Retina (tissue), 1 donor: ENCODE data around the gene OR12D2.
"Not testable (repeated sequence)": the region's sequence is repeated elsewhere in the genome, so short reads cannot be mapped to it uniquely, and the experiment has no call there.

Experiments
- DNase-seq: peaks from one replicate; pipeline ENCODE4 v3.0.0-alpha.2; 2016

Gene OR12D2, protein sequence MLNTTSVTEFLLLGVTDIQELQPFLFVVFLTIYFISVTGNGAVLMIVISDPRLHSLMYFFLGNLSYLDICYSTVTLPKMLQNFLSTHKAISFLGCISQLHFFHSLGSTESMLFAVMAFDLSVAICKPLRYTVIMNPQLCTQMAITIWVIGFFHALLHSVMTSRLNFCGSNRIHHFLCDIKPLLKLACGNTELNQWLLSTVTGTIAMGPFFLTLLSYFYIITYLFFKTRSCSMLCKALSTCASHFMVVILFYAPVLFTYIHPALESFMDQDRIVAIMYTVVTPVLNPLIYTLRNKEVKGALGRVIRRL

DNA sequence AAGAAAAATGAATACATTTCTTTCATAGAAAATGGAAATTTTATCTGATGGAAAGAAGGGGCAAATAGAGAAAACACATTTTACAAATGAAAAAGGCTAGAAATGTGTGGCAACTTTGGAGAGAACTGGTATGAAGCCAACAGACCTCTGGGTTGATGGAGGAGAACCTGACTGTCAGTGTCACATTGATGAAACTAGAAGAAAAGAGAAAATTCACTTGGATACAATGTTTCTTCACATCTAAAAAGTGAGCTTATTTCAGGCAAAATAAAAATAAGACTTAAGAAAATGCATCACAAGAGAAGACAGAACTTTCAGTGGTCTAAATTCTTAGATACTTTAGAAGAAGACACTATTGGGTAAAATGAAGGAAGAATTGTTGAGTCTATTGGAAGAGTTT, at the start of gene OR12D2:
OR12D2 (plus strand) TSS at position 301 of the 400 bp plus-strand sequence. CDS start 1,069 bp downstream, outside the sequence.
- no peak for DNase-seq

DNA sequence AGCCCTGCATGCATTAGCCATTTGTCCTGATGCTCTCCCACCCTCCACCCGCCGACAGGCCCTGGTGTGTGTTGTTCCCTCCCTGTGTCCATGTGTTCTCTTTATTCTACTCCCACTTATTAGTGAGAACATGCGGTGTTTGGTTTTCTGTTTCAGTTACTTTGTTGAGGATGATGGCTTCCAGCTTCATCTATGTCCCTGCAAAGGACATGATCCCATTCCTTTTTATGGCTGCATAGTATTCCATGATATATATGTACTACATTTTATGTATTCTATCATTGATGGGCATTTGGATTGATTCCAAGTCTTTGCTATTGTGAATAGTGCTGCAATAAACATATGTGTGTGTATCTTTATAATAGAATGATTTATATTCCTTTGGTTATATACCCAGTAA, 46.1 kb upstream of the OR12D2 start:
- not testable (repeated sequence) for DNase-seq

DNA sequence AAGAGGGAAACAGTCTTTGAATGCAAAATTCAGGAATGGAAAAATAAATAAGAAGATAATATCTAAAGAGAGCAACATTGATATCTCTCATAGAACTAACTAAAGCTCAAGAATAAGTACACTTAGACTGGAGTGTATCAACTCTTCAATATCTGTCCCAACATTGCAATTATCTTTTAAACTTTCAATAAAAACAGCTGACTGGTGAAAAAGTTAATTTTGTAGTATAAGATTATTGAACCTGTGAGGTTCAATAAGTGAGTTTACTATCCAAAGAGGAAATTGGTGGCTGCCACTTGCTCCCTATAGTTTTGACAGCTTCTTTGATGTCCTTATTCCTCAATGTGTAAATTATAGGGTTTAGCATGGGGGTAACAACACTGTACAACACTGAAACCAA, 40.5 kb upstream of the OR12D2 start:
- DNase-seq, result no peak

DNA sequence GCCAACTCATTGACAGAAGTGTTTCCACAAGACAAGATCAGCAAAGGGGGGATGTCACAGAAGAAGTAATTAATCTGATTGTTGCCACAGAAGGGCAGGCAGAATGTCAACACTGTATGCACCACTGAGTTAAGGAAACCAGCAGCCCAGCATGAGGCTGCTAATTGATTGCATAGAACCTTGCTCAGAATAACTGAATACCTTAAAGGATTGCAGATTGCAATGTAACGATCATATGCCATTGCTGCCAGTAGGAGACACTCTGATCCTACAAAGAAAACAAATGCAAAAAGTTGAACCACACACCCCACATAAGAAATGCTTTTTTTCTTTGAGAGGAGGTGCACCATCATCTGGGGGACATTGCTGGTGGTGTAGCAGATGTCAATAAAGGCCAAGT, 39.8 kb upstream of the OR12D2 start:
- no peak for DNase-seq

DNA sequence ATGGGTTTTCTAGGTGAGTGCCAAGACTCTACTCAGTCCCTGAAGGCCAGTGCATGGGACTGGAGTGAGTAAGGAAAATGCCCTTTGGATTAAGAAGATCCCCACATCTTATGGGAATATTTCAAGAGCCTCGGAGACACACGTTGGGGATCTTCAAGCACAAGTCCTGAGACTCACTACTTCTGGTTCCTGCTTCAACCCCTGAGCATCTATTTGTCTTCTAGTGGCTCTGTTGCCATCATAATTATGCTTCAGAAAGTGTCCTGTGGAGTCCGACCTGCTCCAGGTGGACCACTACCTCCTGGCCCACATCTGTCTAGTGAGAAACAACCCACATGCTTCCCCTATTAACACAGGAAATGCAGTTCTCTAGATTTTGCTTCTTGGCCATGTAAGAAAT, 26.7 kb upstream of the OR12D2 start, which contains the start of gene OR5V1:
OR5V1 (minus strand) TSS at position 101 of the 400 bp plus-strand sequence. CDS start 12,670 bp downstream, outside the sequence.
- DNase-seq, result no peak

DNA sequence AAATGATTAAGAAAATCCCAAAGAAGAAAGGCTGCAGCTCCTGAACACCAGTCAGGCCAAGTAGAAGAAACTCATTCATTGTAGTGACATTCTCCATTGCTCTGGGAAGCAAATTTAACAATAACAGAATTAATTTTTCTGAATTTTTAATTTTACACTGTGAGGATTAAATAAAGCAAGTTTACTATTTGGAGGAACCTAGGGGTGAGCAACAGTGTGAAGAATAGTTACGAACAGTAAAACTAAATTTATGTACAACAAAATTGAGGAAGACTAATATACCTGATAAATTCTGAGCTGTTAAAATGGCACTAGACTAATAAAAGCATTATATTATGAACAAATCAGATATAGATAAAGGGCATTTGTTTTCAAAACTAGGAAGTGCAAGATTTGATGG, 20.2 kb upstream of the OR12D2 start, which contains the start of gene OR12D3:
OR12D3 (minus strand) TSS at position 101 of the 400 bp plus-strand sequence; CDS start at position 97, 4 bp downstream.
- DNase-seq, result no peak

DNA sequence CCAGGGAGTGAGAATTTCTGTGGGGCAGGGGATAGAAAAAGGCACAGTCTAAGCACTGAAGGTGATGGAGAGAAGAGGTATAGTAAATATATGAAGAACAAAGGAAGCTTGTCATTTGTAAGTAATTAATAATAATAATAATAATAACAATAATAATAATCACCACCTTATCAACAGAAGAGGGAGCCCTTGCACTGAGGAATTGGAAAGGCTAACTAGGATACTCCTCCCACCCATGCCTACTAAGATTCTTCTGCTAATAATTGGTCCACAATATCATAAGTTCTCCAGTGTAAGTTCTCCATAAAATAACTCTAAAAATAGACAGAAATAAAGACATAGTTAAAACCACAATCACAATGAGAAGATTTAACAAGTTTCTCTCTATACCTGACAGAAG, 19.4 kb upstream of the OR12D2 start:
- DNase-seq, result no peak

DNA sequence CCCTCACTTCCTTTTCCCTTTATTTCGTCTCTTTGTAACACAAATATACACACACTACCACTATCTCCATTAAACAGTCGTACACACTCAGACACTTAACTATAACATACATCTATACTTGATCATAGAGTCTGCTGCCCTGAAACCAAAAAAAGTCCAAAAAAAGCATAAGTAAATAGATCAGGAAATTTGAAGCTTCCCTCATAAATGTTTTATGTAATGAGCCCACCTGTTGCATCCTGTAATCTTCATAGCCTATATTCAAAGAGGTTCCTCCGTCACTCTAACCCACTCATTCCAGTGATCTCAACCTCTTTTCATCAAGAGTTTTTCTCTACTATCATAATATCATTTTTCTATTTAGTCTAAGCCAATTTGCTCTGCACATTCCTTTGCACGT, 6.9 kb upstream of the OR12D2 start:
- DNase-seq, result no peak

DNA sequence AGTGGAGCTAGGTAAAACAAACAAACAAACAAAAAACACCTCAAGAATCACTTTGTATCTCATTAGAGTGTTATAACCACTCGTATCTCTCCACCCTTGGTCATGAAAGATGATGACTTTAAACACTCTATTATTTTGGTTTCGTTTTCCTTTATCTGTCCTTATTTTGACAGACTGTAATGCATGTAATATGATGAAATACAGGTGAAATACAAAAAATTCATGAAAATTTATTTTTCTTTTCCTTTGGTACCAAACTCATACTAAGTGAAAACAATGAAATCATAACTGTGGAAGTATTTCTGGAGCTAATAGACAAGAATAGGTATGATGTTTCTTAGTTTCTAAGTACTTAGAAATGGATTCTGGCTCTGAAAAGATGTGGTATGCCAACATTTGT, 4.1 kb downstream of the OR12D2 start:
- DNase-seq, result no peak

DNA sequence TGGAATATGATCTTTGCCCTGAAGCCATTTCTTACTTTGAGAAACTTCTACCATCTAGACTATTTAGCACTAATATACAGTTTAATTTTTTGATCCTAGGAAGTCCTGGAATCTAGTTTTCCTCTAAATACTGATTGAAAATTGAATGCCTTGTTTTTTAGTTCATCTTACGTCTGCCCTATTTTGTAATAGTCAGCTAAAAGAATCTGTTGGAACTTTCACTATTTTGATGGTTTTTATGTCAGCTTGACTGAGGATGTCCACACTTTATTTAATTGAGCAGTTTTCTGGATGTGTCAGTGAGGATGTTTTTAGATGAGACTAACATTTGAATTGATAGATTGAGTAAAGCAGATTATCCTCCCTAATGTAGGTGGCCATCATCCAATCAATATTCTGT, 8.4 kb downstream of the OR12D2 start:
- no peak for DNase-seq

DNA sequence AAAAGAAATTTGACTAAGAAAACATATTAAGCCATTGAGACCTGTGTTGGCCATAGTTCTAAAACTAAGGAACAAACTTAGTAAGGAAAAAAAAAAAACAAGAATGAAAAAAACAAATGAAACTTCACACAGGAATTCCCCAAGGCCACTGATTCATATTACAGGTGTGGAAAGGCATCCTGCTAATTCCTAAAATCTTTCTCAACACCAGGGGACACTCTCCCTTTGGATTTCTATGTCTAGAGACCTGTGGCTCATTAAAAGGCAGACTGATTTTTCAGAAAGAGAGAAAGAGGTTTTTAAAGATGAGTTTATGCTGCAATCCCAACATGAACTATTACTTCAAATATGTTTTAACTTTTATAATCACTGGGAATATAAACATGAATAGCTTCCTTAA, 19.2 kb downstream of the OR12D2 start, which contains the start of gene OR12D1:
OR12D1 (plus strand) TSS at position 341 of the 400 bp plus-strand sequence.
- DNase-seq, result no peak

DNA sequence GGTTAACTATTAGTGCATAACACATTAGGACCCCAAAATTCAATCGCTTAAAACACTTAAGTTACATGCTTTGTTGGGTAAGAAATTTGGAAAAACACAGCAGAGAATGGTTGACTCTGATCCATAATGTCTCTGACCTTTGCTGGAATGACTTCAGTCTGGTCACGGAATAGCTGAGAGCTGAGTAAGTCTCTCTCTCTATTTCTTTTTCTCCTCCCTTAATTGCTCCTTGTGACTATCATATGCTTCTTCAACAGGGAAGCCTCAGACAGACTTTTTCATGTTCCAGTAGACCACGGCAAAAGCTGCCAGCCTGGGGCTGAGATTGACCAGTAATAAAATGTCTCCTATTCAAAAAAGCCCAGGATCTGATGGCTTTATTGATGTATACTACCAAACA, 24.1 kb downstream of the OR12D2 start:
- DNase-seq, result no peak

DNA sequence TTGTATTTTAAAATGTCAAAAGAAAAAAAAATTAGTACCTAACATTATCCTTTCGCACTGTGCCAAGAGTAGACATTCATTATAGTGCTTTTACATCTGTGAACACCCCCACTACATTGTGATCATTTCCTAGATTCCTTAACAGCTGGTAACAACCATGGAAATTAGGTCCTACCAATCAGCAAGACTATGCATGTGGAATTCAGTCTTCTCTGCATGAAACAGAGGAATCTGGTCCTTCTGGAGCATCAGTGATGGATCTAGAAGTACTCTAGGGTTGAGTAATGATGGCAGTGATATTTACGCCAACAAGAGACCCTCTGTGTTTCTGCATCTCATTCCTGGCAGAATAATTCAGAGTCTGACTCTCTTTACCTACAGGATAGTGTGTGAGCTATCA, 28.7 kb downstream of the OR12D2 start:
- no peak for DNase-seq

DNA sequence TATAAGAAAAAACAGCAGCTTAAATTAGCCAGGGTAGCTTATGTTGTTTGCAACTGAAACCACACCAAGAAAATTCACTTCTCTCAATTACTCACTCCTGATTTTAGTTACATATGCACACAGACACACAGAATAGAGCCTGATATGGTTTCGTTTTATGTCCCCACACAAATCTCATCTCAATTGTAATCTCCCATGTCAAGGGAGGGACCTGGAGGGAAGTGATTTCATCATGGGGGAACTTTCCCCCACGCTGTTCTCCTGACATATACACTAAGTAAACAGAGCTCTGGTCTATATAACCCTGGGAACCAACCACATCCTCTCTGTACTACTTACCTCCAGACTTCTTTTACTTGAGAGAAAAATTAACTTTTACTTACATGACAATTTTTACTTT, 29.1 kb downstream of the OR12D2 start:
- no peak for DNase-seq

DNA sequence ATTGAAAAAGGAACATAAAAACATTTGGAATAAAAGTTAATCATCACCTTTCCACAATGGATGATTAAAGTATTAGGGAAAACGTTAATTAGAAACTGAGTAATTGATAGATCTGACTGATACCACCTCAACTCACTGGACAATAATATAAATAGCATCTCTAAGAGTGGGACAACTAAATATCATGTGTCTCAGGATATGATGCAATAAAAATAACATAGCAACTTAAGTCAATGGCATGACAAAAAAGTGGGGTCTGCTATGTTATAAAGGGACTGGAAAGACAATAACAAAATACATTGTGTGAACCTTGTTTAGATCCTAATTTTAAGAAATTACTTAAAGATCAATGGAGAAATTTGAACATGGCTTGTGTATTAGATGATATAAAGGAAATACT, 29.6 kb downstream of the OR12D2 start:
- no peak for DNase-seq

DNA sequence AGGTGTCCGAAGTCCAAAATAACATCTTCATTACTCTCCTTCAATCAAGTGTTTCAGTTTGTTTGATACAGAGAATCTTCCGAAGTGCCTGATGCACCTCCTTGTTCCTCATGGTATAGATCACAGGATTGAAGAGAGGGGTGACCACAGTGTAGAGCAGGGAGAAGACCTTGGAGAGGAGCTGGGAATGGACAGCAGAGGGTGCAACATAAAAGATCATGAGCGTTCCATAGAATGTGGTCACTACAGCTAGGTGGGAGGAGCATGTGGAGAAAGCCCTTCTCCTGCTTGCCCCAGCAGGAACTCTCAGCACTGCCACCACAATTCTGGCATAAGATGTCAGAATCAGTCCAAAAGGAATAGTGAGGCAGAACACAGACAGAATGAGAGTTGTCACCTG, 31.2 kb downstream of the OR12D2 start:
- no peak for DNase-seq

DNA sequence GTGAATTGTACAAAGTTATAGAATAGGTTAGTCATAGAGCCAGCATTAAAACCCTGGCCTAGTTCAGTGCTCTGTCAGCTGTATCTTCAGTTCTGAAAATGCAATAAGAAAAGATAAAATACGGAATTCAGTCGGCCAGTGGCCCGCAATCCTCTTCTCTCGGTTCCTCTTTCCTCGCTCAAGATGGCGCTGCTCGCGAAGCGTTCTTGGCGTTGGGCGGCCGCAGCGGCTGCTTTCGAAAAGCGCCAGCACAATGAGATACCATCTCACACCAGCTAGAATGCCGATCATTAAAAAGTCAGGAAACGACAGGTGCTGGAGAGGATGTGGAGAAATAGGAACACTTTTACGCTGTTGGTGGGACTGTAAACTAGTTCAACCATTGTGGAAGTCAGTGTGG, 41.3 kb downstream of the OR12D2 start:
- DNase-seq, result not testable (repeated sequence)

DNA sequence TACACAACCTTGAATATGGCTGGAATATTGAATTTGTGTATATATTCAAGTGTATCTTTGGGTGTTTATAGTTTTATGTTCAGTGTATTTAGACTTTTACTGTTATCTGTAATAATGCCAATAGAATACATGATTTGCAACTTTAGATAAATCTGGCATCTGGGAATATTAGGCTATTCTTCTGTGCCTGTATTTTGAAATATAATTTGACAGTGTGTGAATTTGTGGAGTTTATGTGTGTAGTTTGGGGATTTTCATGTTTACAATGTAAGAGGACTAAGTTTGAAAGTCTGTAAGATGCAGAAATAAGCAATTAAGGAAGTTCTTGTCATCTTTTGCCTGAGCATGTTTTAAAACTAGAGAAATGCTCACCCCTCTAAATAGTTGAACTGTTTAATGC, 43.6 kb downstream of the OR12D2 start, which contains the start of gene OR10C1:
OR10C1 (plus strand) TSS at position 301 of the 400 bp plus-strand sequence. CDS start 710 bp downstream, outside the sequence.
- no peak for DNase-seq

DNA sequence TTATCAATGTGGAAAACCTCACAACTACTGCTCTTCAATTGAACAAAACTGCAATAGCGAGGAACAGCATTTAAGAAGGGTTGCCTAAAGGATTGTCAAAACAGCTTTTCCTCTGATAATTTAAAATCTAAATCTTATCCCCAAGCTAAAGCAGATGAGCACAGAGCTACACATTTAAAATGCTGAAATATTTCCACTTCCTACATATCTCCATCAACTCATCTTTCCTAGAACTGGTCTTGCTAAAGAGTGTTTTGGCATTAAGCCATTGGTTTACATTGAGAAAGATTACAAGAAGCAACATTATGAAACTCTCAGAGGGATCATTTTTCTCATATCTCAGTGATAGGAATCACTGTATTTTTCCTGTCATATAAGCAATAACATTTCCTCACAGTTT, 47.3 kb downstream of the OR12D2 start:
- DNase-seq, result no peak

DNA sequence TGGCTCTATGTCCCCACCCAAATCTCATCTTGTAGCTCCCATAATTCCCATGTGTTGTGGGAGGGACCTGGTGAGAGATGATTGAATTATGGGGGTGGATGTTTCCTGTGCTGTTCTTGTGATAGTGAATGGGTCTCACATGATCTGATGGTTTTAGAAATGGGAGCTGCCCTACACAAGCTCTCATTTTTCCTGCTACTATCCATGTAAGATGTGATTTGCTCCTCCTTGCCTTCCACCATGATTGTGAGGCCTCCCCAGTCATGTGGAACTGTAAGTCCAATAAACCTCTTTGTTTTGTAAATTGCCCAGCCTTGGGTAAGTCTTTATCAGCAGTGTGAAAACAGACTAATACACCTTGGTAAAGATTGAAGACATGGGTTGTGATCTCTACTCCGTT, 48.6 kb downstream of the OR12D2 start:
- not testable (repeated sequence) for DNase-seq
